Pulmonary artery endothelial cell (primary cell): ENCODE measurements around the gene KCNQ4. TPM values are rescaled to one million over a fixed set of nuclear protein-coding genes. Genes with fewer than 3 reads are reported as not detected.

ENCODE experiments used
- DNase-seq: peaks from one replicate; pipeline ENCODE4 v3.0.0-alpha.2; 2011; ENCODE audit warnings: low read depth, low spot score
- total RNA-seq: library from RNA; depleted of rRNA; stranded (reverse); fragments of >200 nt; gene quantifications from 2 replicates; pipeline ENCODE4 v1.2.3, GENCODE V29; 2014

KCNQ4 gene
- total RNA-seq, 1 donor from 2014 or later: not detected

- DNase-seq: no peak
These were observed 74.2 kb downstream of the KCNQ4 start for GRCh38 chr1:40857737-40858136.

GRCh38 chr1:40858856-40859416 is 75.3 kb downstream of the KCNQ4 start:
- DNase-seq: no peak

- no peak for DNase-seq
These were observed 77.2 kb downstream of the KCNQ4 start for GRCh38 chr1:40860706-40861223.

GRCh38 chr1:40861224-40862003 is 77.8 kb downstream of the KCNQ4 start:
- no peak for DNase-seq

GRCh38 chr1:40862008-40862863 is 78.6 kb downstream of the KCNQ4 start, which contains the start of gene CITED4:
Gene CITED4 (minus strand): TSS chr1:40862363. CDS start chr1:40862127, 236 bp downstream.
- DNase-seq: peak; percentile 64

GRCh38 chr1:40868051-40868723 is 84.6 kb downstream of the KCNQ4 start:
- no peak for DNase-seq

- DNase-seq: no peak
These were observed 86.6 kb downstream of the KCNQ4 start for GRCh38 chr1:40870135-40870728.

- DNase-seq: no peak
These were observed 88.7 kb downstream of the KCNQ4 start for GRCh38 chr1:40872276-40872675.

GRCh38 chr1:40873863-40874472 is 90.4 kb downstream of the KCNQ4 start:
- DNase-seq: no peak

- DNase-seq: no peak
These were observed 92.8 kb downstream of the KCNQ4 start for GRCh38 chr1:40876436-40876761.

GRCh38 chr1:40876891-40877290 is 93.3 kb downstream of the KCNQ4 start:
- no peak for DNase-seq

GRCh38 chr1:40877698-40878097 is 94.1 kb downstream of the KCNQ4 start:
- DNase-seq: peak; percentile 86

GRCh38 chr1:40878906-40879305 is 95.3 kb downstream of the KCNQ4 start:
- DNase-seq: no peak

- DNase-seq: no peak
These were observed 96.0 kb downstream of the KCNQ4 start for GRCh38 chr1:40879482-40880175.

- DNase-seq: no peak
These were observed 97.4 kb downstream of the KCNQ4 start for GRCh38 chr1:40880813-40881549.

- DNase-seq: no peak
These were observed 100.6 kb downstream of the KCNQ4 start for GRCh38 chr1:40884055-40884795.

GRCh38 chr1:40886318-40887011 is 102.9 kb downstream of the KCNQ4 start:
- DNase-seq: no peak

GRCh38 chr1:40887012-40887378 is 103.4 kb downstream of the KCNQ4 start:
- DNase-seq: no peak
